K562 (cell line): ENCODE results near the gene SPATA16. TPM values are rescaled to one million over a fixed set of nuclear protein-coding genes. Genes with fewer than 3 reads are reported as not detected.
"Not testable (repeated sequence)": the region's sequence is repeated elsewhere in the genome, so short reads cannot be mapped to it uniquely, and the experiment has no call there.

Experiments used
- ATAC-seq: fragments of 200-7000 bp; cut with Tn5 transposase; 3 replicates; pipeline ENCODE4 v1.9.1; 2020; ENCODE audit warnings: moderate library complexity
- BruUV-seq: library from RNA; stranded (reverse); fragments of 400-500 nt; replicated peaks from 2 replicates; lab custom pipeline; 2021; lab: Mats Ljungman, UMichigan
- CTCF ChIA-PET: fragments of 300-600 bp; formaldehyde crosslinking; extraction: SDS; loops from one replicate; lab custom pipeline; 2021; ENCODE audit warnings: low intra/inter-chr PET ratio; lab: Yijun Ruan, JAX
- POLR2A ChIA-PET: fragments of 300-600, 350-650 bp; sonication (Branson Sonifier 250); formaldehyde crosslinking; extraction: SDS; loops from one replicate; lab custom pipeline; 2021; ENCODE audit warnings: antibody characterized with exemption, inconsistent platforms; lab: Yijun Ruan, JAX
- DNase-seq, 4 experiments: peaks; one replicate each; pipeline versions ENCODE4 v3.0.0 to v3.0.0-alpha.2; 2011 to 2018; ENCODE audit warnings: low spot score in 3 of 4, mixed read lengths in 3 of 4; ENCODE audit errors: extremely low read depth in 1 of 4
- FAIRE-seq: peaks from 2 replicates; lab custom pipeline; 2011; peaks lifted over from hg19 to GRCh38; lab: Jason Lieb, UNC
- H2AFZ ChIP-seq: 2 replicates; pipeline ENCODE4 v1.6.0; 2011; ENCODE audit warnings: low read depth, low read length, control low read depth, inconsistent platforms
- H3K27ac ChIP-seq: fragments of 200-600 bp; 3 replicates; pipeline ENCODE4 v1.8.0; 2011; ENCODE audit warnings: low read depth, mild to moderate bottlenecking, control low read depth, inconsistent platforms, low read length, moderate library complexity, mixed read lengths; ENCODE audit errors: extremely low read depth
- H3K27me3 ChIP-seq, 2 experiments: fragments of 300-600 bp in 1 of 2; 2 replicates in 1 of 2; 3 replicates in 1 of 2; pipeline versions ENCODE4 v1.6.0 to v1.8.0; 2011; ENCODE audit warnings: inconsistent platforms in 2 of 2, low read length in 2 of 2, mild to moderate bottlenecking in 1 of 2, mixed read lengths in 1 of 2, moderate library complexity in 1 of 2; ENCODE audit not compliant: control insufficient read depth in 2 of 2, insufficient read depth in 2 of 2
- H3K36me3 ChIP-seq: fragments of 300-600 bp; 3 replicates; pipeline ENCODE4 v1.8.0; 2011; ENCODE audit warnings: mild to moderate bottlenecking, low read length, inconsistent platforms; ENCODE audit not compliant: control insufficient read depth, insufficient read depth
- H3K4me1 ChIP-seq, 2 experiments: fragments of 200-600 bp in 1 of 2; replicated peaks in 1 of 2; 2 replicates in 1 of 2; 3 replicates in 1 of 2; pipeline versions ENCODE4 v1.5.1 to v1.8.0; 2011; ENCODE audit warnings: inconsistent platforms in 2 of 2, low read length in 2 of 2, mild to moderate bottlenecking in 1 of 2, mixed read lengths in 1 of 2, moderate library complexity in 1 of 2; ENCODE audit not compliant: control insufficient read depth in 2 of 2, insufficient read depth in 2 of 2
- H3K4me2 ChIP-seq: 2 replicates; pipeline ENCODE4 v1.6.1; 2011; ENCODE audit warnings: low read length, control low read depth, inconsistent platforms, mixed read lengths; ENCODE audit not compliant: insufficient read depth
- H3K4me3 ChIP-seq: fragments of 200-600 bp; sonication (generic), shearing (Covaris generic); 2 replicates; pipeline ENCODE4 v1.5.1; 2016; ENCODE audit warnings: control low read depth, inconsistent platforms
- H3K79me2 ChIP-seq: fragments of 200-600 bp; 3 replicates; pipeline ENCODE4 v1.8.0; 2011; ENCODE audit warnings: low read length, inconsistent platforms; ENCODE audit not compliant: control insufficient read depth, insufficient read depth
- H3K9ac ChIP-seq, 2 experiments: 2 replicates each; pipeline versions ENCODE4 v1.6.0 to v1.6.1; 2011; ENCODE audit warnings: low read depth in 2 of 2, low read length in 2 of 2, control low read depth in 1 of 2, inconsistent platforms in 1 of 2, mild to moderate bottlenecking in 1 of 2, mixed read lengths in 1 of 2; ENCODE audit not compliant: insufficient read depth in 1 of 2
- H3K9me1 ChIP-seq: one replicate; pipeline ENCODE4 v1.6.0; 2011; ENCODE audit warnings: inconsistent platforms, mild to moderate bottlenecking, low read length, moderate library complexity; ENCODE audit not compliant: control insufficient read depth, insufficient read depth
- H3K9me3 ChIP-seq: replicated peaks from 2 replicates; pipeline ENCODE4 v1.5.1; 2011; ENCODE audit warnings: low read depth, low read length, inconsistent platforms; ENCODE audit not compliant: control insufficient read depth, insufficient read depth
- H4K20me1 ChIP-seq: replicated peaks from 2 replicates; pipeline ENCODE4 v1.6.1; 2011; ENCODE audit warnings: low read length, inconsistent platforms, mixed read lengths; ENCODE audit not compliant: control insufficient read depth, insufficient read depth
- ARHGAP35 ChIP-seq: fragments of 450-650 bp; IDR thresholded peaks from 2 replicates; pipeline ENCODE4 v1.6.1; 2018; ENCODE audit not compliant: partially characterized antibody
- LARP7 ChIP-seq: fragments of 450-650 bp; IDR thresholded peaks from 2 replicates; pipeline ENCODE4 v1.6.1; 2016
- MTA1 ChIP-seq: fragments of 450-650 bp; IDR thresholded peaks from 2 replicates; pipeline ENCODE4 v1.6.1; 2017; ENCODE audit warnings: borderline replicate concordance
- MYBL2 ChIP-seq, 2 experiments: fragments of 450-650 bp in 1 of 2; sonication (generic) in 1 of 2; formaldehyde crosslinking in 1 of 2; IDR thresholded peaks; 2 replicates each; pipeline versions ENCODE4 v1.6.1 to v1.8.1; 2017 to 2022; ENCODE audit warnings: borderline replicate concordance in 1 of 2, inconsistent platforms in 1 of 2, low read depth in 1 of 2, mild to moderate bottlenecking in 1 of 2, missing genetic modification reagents in 1 of 2, moderate library complexity in 1 of 2
- PRDM10 ChIP-seq: fragments of 450-650 bp; IDR thresholded peaks from 2 replicates; pipeline ENCODE4 v1.6.1; 2018; ENCODE audit not compliant: partially characterized antibody
- SRF ChIP-seq, 2 experiments: fragments of 250-450, 450-650 bp in 1 of 2; sonication (Bioruptor Pico) in 1 of 2; sonication (generic) in 1 of 2; formaldehyde crosslinking; IDR thresholded peaks; 2 replicates each; pipeline versions ENCODE4 v1.5.0 to v1.5.1; 2020 to 2022; ENCODE audit warnings: mild to moderate bottlenecking in 1 of 2, missing genetic modification reagents in 1 of 2
- U2AF1 ChIP-seq: fragments of 200-400 bp; formaldehyde crosslinking; optimal IDR thresholded peaks from 2 replicates; pipeline ENCODE3; 2017; ENCODE audit warnings: mild to moderate bottlenecking, low read depth, low read length, moderate library complexity
- ZBTB2 ChIP-seq: fragments of 450-650 bp; IDR thresholded peaks from 2 replicates; pipeline ENCODE4 v1.6.1; 2016; ENCODE audit warnings: antibody characterized with exemption
- ZBTB5 ChIP-seq: fragments of 450-650 bp; IDR thresholded peaks from 2 replicates; pipeline ENCODE4 v1.6.1; 2017; ENCODE audit warnings: antibody characterized with exemption
- ZNF512 ChIP-seq: IDR thresholded peaks from 2 replicates; pipeline ENCODE4 v1.6.1; 2016; ENCODE audit warnings: missing genetic modification characterization, missing compliant biosample characterization
- WGBS: fragments of 100-300 bp; shearing (Covaris generic); methylation state at CpG from one replicate; pipeline ENCODE4 v1.1.6; 2016; ENCODE audit warnings: low coverage, mixed read lengths; ENCODE audit not compliant: insufficient coverage; ENCODE audit errors: missing lambda C conversion rate; 5-methylcytosine and 5-hydroxymethylcytosine counted together
- in situ Hi-C: fragments of 300-500 bp; cut with MboI; formaldehyde crosslinking; loops from 4 replicates; pipeline ENCODE4 v1.15.0; 2018; ENCODE audit warnings: inconsistent platforms, mixed read lengths
- intact Hi-C: fragments of 100-400 bp; cut with micrococcal nuclease; formaldehyde crosslinking; loops from 2 replicates; pipeline ENCODE4 v1.14.2; 2022
- polyA plus RNA-seq, 8 experiments: library from polyadenylated mRNA; depleted of rRNA in 4 of 8; stranded (reverse) in 5 of 8; unstranded in 3 of 8; fragments of >200 nt; fragmentation: Nextera tagmentation in 2 of 8; fragmentation: Illumina TruSeq in 1 of 8; extraction: Ambion mirVana in 2 of 8; extraction: Trizol in 1 of 8; gene quantifications; 2 replicates each; pipeline versions ENCODE4 v1.2.1 to v1.2.3, GENCODE V29; 2011 to 2014; ENCODE audit warnings: inconsistent platforms in 1 of 8, missing spikeins in 1 of 8
- total RNA-seq, 7 experiments: library from RNA; depleted of rRNA in 6 of 7; stranded (reverse); fragments of >200 nt in 6 of 7; fragmentation: Illumina TruSeq in 2 of 7; extraction: Trizol in 2 of 7; gene quantifications; 2 replicates each; pipeline versions ENCODE4 v1.2.1 to v1.2.3, GENCODE V29; 2011 to 2021; ENCODE audit warnings: low replicate concordance in 1 of 7

SPATA16 gene
- total and polyA plus RNA-seq, 9 of the 15 experiments (the other 6 are each of a cell fraction or from before 2014, with no cell fraction given), result not detected

GRCh38 chr3:172965256-172965655 is 175.8 kb downstream of the SPATA16 start (continued):
- TF ChIP-seq SRF (CRISPR knock-in tag; IDR thresholded peaks at IDR 0.05), result no peak

GRCh38 chr3:172960626-172961182 is 180.3 kb downstream of the SPATA16 start:
- H3K4me3 ChIP-seq; CTCF ChIA-PET; in situ Hi-C loops; H3K27me3 ChIP-seq; H3K9me1 ChIP-seq; H3K27ac ChIP-seq; H3K9me3 ChIP-seq; H4K20me1 ChIP-seq; BruUV-seq; intact Hi-C loops; H3K4me2 ChIP-seq; H3K36me3 ChIP-seq; FAIRE-seq; H3K79me2 ChIP-seq; H3K4me1 ChIP-seq; H3K9ac ChIP-seq; ATAC-seq; TF ChIP-seq MYBL2 (CRISPR knock-in tag; IDR thresholded peaks at IDR 0.05; ENCODE audit: borderline replicate concordance): not testable (repeated sequence)
- peak in 1 of 4 experiments; percentile 9 for DNase-seq
- 10% methylated on average over 3 of the region's 3 CpGs for WGBS
- peak overlapping the region; percentile 87 for H2AFZ ChIP-seq
- TF ChIP-seq PRDM10 (peak; percentile 26), MTA1 (0 out of 2 replicates have a peak, but pooled peaks have one; percentile 58), MYBL2 (IDR thresholded peaks at IDR 0.05; ENCODE audit: low read depth) (0 out of 2 replicates have a peak, but pooled peaks have one; percentile 14), ARHGAP35 (peak; percentile 17), ZNF512 (peak; percentile 96), LARP7 (0 out of 2 replicates have a peak, but pooled peaks have one; percentile 38), ZBTB2 (peak; percentile 59; the same call in 1 of the 2 replicates), ZBTB5 (0 out of 2 replicates have a peak, but pooled peaks have one; percentile 31), U2AF1 (peak; percentile 69)
- POLR2A ChIA-PET, result interaction anchor here (0.7 to 1.2 kb wide), 2 partner anchors 11 to 1775 kb away, joined by 3 read pairs; no protein-coding TSS in a partner anchor
